Measurements from ENCODE around the gene SAMD8. TPM values are rescaled to one million over a fixed set of nuclear protein-coding genes. Genes with fewer than 3 reads are reported as not detected.
"Not testable (repeated sequence)": the region's sequence is repeated elsewhere in the genome, so short reads cannot be mapped to it uniquely, and the experiment has no call there.

SAMD8 gene
- total RNA-seq, 4 donors from 2014 or later: 19.9 to 36.8 (median 28.4) TPM

DNA sequence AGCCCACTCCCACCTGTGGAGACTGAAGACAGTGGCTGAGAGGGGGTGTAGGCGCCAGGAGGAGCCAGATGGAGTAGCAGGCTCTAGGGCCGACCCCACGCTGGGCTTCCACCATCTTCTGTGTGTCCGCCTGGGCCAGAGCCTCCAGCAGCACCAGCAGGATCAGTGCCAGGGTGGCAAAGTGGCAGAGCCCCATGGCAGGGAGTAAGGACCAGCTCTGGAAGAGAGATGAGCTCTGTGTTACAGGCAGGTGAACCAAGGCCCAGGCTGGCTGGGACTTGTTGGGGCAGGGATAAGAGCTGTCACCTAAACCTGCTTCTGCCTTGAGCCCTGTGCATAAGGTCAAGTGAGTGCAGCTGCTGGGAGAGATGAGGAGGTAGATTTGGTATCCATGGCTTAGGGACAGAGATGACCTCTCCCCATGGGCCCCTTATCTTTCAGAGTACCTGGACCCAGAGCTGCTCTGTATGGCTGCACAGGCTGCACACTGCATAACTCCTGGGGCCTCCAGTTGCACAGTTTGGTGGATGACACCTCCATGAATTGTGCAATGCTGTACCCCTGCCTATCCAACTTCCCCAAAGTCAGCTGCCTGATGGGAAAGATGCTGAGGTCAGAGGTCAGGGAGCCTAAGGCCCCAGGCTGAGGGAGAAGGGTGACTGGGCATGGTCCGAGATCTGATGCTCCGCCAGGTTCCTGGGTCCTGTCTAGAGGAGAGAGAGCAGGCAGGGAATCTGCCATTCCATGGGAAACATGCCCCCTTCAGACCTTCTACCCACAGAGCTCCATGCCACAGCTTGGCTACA, 7.4 kb upstream of the SAMD8 start:
- no peak for DNase-seq
- no peaks in the 10 kb centered on the region for H3K27me3 ChIP-seq
- no peak for TF ChIP-seq POLR2A (IDR thresholded peaks at IDR 0.05)

DNA sequence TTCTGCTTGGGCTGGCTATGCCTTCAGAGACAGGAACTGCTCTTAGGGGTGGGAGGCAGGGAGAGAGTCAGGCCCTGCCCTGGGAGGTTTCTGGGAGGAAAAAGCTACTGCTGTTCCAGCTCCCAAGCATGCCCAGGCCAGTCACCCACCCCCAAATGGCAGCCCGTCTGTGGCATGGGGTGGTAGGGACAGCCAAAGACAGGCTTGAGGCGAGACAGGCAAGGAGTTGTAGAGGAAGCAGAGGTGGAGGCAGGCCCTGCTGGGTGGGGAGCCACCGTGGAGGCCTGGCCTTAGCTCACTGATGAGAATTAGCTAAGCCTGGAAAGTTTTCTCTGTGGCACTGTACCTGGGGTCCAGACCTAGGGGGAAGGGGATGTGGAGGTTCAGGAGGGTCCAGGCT, 6.6 kb upstream of the SAMD8 start:
- DNase-seq: no peak
- no peaks in the 10 kb centered on the region for H3K9me3 ChIP-seq
- H3K36me3 ChIP-seq: no peaks in the 10 kb centered on the region
- no peak overlapping the region for H3K4me3 ChIP-seq (replicated peaks in 1 of 3)
- no peaks in the 10 kb centered on the region for H3K27me3 ChIP-seq
- peaks cover 0 to 5% of the 10 kb centered on the region in 2 donors for H3K4me1 ChIP-seq
- no peak for TF ChIP-seq POLR2A (IDR thresholded peaks at IDR 0.05)
- TF ChIP-seq, protein P1, sequence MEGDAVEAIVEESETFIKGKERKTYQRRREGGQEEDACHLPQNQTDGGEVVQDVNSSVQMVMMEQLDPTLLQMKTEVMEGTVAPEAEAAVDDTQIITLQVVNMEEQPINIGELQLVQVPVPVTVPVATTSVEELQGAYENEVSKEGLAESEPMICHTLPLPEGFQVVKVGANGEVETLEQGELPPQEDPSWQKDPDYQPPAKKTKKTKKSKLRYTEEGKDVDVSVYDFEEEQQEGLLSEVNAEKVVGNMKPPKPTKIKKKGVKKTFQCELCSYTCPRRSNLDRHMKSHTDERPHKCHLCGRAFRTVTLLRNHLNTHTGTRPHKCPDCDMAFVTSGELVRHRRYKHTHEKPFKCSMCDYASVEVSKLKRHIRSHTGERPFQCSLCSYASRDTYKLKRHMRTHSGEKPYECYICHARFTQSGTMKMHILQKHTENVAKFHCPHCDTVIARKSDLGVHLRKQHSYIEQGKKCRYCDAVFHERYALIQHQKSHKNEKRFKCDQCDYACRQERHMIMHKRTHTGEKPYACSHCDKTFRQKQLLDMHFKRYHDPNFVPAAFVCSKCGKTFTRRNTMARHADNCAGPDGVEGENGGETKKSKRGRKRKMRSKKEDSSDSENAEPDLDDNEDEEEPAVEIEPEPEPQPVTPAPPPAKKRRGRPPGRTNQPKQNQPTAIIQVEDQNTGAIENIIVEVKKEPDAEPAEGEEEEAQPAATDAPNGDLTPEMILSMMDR (IDR thresholded peaks at IDR 0.05): no peak
- intact Hi-C loops (cut with DNase I): loop anchor here (5.0 kb wide), 1 partner anchor 132 kb away; the partner anchor contains the start of gene COMTD1
- WGBS, 2 donors: 76 to 82% methylated on average over 3 of the region's 3 CpGs
- no peak overlapping the region for H3K27ac ChIP-seq

More for the DNA sequence above, 7.4 kb upstream of the SAMD8 start:
- H3K4me1 ChIP-seq: peaks cover 0 to 6% of the 10 kb centered on the region in 2 donors
- no peak overlapping the region for H3K27ac ChIP-seq
- no peaks in the 10 kb centered on the region for H3K9me3 ChIP-seq
- WGBS, 2 donors: 98 to 100% methylated on average over 6 of the region's 6 CpGs
- H3K4me3 ChIP-seq (replicated peaks in 1 of 3): no peak overlapping the region
- intact Hi-C loops (cut with DNase I): no loop called here
- no peaks in the 10 kb centered on the region for H3K36me3 ChIP-seq

DNA sequence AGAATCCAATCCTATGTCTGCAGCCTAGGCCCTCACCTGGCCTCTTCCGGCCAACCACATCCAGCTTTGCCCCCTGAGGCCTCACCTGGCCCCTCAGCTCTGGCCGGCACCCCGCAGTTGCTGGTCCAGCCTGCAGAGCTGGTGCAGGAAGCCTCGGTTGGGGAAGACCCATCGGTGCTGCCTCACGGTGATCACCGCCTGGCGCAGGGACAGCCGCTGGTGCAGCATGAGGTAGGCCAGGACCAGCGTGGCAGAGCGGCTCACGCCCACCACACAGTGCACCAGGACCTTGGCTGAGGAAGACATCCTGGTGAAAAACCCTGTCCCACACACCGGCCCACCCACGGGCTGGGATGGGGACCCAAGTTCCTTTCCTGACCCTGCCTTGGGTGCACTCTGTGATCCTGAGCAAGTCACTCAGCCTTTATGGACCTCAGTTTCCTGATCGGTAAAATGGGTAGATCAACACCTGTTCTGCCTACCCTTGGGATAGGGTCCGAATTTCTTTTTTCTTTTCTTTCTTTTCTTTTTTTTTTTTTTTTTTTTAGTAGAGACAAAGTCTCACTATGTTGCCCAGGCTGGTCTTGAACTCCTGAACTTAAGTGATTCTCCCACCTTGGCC, 5.8 kb upstream of the SAMD8 start:
- H3K4me1 ChIP-seq: no peaks in the 10 kb centered on the region
- no peak overlapping the region for H3K4me3 ChIP-seq (replicated peaks in 1 of 3)
- H3K9me3 ChIP-seq: no peaks in the 10 kb centered on the region
- no peak overlapping the region for H3K27ac ChIP-seq
- 93% methylated on average over 7 to 10 of the region's 16 CpGs for WGBS, 2 donors
- no peak for DNase-seq
- no peaks in the 10 kb centered on the region for H3K36me3 ChIP-seq
- no peaks in the 10 kb centered on the region for H3K27me3 ChIP-seq
- no peak for TF ChIP-seq POLR2A (IDR thresholded peaks at IDR 0.05)
- TF ChIP-seq, protein P1 (IDR thresholded peaks at IDR 0.05): no peak
- intact Hi-C loops (cut with DNase I): loop anchor here (5.0 kb wide), 1 partner anchor 132 kb away; the partner anchor contains the start of gene COMTD1

DNA sequence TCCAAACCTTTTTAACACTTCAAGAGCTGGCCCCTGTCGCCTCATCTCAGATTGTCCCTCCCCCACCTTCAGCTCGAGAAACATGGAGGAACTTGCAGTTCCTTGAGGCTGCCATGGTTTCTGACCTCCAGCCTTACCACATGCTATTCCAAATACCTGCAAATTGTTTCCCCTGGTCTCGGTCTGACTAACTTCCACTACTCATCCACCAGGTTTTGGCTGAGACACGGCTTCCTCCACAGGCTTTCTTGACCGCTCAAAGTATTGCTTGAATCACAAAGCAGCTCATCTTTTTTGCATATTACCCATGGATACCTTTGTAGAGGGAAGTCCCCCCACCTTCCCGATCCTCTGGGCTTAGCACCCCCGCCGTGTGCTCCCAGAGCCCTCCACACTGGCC, 5.2 kb upstream of the SAMD8 start:
- intact Hi-C loops (cut with DNase I): loop anchor here (5.0 kb wide), 1 partner anchor 131 kb away; the partner anchor contains the start of gene COMTD1
- WGBS, 2 donors: 65 to 75% methylated on average over 8 of the region's 8 CpGs
- H3K36me3 ChIP-seq: no peaks in the 10 kb centered on the region
- TF ChIP-seq, protein P1 (IDR thresholded peaks at IDR 0.05): no peak
- no peak for TF ChIP-seq POLR2A (IDR thresholded peaks at IDR 0.05)
- DNase-seq: no peak
- no peaks in the 10 kb centered on the region for H3K4me1 ChIP-seq
- no peaks in the 10 kb centered on the region for H3K9me3 ChIP-seq
- no peak overlapping the region for H3K27ac ChIP-seq
- no peaks in the 10 kb centered on the region for H3K27me3 ChIP-seq
- H3K4me3 ChIP-seq (replicated peaks in 1 of 3): no peak overlapping the region

GRCh38 chr10:75106891-75107290, 4.6 kb upstream of the SAMD8 start:
- not testable (repeated sequence) for H3K27ac ChIP-seq; H3K36me3 ChIP-seq; H3K9me3 ChIP-seq; H3K27me3 ChIP-seq; H3K4me3 ChIP-seq (replicated peaks in 1 of 3); H3K4me1 ChIP-seq; DNase-seq
- 93 to 97% methylated on average over 9 of the region's 9 CpGs for WGBS, 2 donors
- intact Hi-C loops (cut with DNase I): loop anchor here (5.0 kb wide), 1 partner anchor 130 kb away; the partner anchor contains the start of gene COMTD1

All from thyroid gland (tissue), 4 donors.